ENCODE results near the gene GATB.
"Not testable (repeated sequence)": the region's sequence is repeated elsewhere in the genome, so short reads cannot be mapped to it uniquely, and the experiment has no call there.

Gene GATB

DNA sequence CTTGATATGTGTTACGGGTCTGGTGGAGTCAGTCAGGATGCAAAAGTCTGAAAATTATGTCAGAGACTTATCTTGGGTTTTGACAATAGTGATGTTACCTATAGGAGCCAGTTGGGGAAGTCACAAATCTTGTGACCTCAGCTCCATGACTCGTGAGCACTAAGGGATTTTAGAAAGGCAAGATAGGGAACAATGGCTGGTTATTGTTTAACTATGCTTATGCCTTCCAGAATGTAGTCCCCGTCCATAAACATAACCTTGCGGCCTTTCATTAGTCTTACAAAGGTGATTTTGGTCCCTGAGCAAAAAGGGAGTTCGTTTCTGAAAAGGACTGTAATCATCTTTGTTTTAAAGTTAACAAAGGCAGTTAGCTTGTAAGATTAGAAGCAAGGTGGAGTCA is 23.9 kb upstream of the GATB start:
- DNase-seq: no peak

DNA sequence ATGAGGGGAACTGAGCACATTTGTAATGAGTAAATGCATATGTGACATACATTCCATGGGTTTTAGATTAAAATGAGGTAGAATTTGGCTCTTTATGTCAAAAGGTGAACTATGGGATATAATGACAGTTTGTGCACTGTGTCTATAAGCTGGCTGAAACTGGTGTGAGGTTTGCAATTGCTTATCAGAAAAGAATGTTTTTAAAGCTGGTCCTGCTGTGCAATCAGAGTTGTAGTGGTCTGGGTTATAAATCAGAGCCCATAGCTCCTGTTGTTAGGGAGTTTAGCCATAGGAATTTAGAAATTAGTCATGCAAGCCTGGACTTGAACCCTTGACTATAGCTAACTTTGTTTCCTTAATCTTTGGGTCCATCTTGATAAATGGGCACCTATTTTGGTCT is 23.1 kb upstream of the GATB start:
- DNase-seq: no peak

- no peak for DNase-seq
These were observed 21.5 kb upstream of the GATB start for GRCh38 chr4:151782296-151782695.

GRCh38 chr4:151781026-151781425 is 20.2 kb upstream of the GATB start:
- DNase-seq: no peak

DNA sequence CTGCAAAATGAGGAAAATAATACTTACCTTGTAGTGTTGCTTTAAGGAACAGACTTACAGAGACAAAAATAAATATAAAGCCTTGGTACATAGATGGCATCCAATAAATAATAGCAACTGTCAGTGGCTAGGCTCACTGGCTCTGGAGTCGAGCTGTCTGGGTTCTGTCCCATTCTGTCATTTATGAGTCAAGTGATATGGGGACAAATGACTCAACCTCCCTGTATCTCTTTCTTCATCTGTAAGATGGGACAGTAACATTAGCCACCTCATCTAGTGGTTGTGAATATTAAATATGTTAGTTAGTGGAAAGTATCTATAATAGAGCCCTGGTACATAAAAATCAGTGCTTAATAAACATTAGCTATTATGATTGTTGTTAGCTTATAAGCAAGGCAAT is 16.7 kb upstream of the GATB start:
- no peak for DNase-seq

DNA sequence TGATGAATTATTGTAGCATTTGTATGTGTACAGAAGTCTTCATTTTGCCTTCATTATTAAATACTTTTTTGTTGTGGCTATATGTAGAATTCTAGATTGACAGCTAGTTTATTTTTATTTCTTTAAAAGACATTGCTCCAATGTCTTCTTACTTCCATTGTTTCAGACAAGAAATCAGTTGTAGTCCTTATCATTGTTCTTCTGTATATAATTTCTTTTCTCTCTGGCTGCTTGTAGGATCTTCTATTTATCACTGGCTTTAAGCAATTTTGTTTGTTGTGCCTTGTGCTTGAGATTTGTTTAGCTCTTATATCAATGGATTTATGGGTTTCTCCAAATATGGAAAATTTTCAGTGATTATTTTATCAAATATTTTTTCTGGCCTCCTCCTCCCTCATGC is 13.5 kb upstream of the GATB start:
- DNase-seq: no peak

- no peak for DNase-seq
These were observed 11.5 kb upstream of the GATB start for GRCh38 chr4:151772274-151772673.

DNA sequence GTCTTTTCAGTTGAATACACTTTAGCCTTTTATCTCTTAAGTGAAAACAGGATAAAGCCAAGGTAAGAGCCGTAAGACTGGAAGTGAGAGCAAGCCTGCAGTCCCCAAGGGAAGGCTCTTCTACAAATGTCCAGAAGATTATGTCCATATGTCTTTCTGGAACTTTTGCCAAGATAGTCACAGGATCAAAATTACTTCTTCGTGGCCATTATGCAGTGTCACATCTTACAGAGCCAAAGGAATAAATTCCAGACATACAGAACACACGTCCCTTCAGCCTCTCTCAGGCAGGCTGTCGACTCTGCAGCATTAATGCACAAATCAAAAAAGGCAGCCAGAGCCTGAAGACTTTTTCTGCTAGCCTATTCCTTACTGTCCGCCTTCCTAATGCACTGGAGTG is 10.9 kb upstream of the GATB start:
- no peak for DNase-seq

GRCh38 chr4:151770154-151770553 is 9.3 kb upstream of the GATB start:
- no peak for DNase-seq

- DNase-seq: no peak
These were observed 8.0 kb upstream of the GATB start for GRCh38 chr4:151768835-151769234.

DNA sequence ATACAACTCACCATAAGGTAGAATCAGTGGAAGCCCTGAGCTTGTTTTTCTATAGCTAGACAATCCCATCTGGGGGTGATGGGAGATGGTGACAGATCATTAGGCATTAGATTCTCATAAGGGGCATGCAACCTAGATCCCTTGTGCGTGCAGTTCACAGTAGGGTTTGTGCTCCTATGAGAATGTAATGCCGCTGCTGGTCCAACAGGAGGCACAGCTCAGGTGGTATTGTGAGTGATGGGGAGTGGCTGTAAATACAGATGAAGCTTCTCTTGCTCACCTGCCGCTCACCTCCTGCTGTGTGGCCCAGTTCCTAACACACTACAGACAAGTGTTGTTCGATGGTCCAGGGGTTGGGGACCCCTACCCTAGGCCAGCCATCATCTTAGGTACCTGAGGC is 5.9 kb upstream of the GATB start:
- DNase-seq: no peak

- DNase-seq: no peak
These were observed 805 bp downstream of the GATB start for GRCh38 chr4:151760002-151760401.

DNA sequence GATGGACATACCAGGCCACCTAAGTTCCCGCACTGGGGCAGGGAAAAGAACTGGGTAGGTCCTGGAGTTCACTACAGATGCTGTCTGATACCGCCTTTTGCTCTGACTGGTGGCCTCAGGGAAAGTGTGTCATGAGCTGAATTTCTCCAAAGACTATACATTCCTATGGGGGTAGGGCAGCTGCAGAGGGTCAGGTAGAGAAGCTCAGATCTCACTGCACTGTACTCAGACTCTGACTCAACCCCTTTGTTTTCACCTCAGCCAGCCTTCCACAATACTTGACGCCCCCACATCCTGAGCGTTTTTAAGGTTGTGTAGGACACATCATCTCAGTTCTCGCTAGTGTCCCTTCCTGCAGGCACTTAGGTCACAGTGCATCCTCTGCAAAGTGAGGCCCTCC is 7.8 kb downstream of the GATB start:
- DNase-seq: no peak

GRCh38 chr4:151750156-151750555 is 10.7 kb downstream of the GATB start:
- DNase-seq: no peak

- DNase-seq: no peak
These were observed 15.2 kb downstream of the GATB start for GRCh38 chr4:151745481-151746231.

DNA sequence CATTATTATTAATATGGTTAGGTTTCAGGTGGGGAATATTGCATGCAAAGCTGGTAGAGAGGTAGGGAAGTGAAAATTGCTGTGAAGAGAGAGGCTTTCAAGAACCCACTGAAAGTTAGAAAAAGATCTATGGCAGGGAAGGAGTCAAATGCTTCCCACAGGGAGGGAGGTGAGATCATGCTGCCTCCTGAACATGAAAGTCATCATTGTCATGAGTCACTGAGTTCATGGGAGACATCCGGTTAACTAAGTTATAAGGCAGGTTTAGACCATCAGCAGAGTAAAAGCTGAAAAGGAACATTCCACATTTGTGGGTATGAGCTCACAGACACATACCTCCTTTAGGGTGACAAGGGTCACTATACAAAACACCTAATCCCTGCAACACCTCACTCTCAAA is 16.2 kb downstream of the GATB start:
- no peak for DNase-seq

DNA sequence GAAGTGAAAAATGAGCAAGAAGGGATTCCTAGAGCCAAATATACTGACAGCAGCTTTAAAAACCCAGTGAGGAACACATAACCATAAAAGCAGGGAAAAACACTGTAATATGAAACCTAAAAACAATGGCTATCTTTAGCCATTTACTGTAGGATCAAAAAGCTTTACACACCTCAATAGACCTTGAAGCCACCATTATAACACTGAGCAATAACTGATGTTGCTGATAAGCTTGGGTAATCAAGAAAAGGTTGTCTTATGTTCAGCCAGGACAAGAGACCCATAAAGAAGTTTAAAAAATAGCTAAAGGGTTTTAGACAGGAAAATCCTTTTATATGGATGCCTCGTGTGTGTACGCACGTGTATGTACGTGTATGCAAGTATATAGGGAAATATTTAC is 16.9 kb downstream of the GATB start:
- no peak for DNase-seq

GRCh38 chr4:151743128-151743854 is 17.5 kb downstream of the GATB start:
- DNase-seq: no peak

- DNase-seq: no peak
These were observed 21.9 kb downstream of the GATB start for GRCh38 chr4:151738720-151739517.

GRCh38 chr4:151736852-151737251 is 24.0 kb downstream of the GATB start:
- DNase-seq: not testable (repeated sequence)

GRCh38 chr4:151736361-151736760 is 24.4 kb downstream of the GATB start:
- no peak for DNase-seq

DNA sequence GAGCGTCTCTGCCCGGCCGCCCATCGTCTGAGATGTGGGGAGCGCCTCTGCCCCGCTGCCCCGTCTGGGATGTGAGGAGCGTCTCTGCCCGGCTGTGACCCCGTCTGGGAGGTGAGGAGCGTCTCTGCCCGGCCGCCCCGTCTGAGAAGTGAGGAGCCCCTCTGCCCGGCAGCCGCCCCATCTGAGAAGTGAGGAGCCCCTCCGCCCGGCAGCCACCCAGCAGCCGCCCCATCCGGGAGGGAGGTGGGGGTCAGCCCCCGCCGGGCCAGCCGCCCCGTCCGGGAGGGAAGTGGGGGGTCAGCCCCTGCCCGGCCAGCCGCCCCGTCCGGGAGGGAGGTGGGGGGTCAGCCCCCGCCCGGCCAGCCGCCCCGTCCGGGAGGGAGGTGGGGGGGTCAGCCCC is 29.1 kb downstream of the GATB start:
- DNase-seq: not testable (repeated sequence)

DNA sequence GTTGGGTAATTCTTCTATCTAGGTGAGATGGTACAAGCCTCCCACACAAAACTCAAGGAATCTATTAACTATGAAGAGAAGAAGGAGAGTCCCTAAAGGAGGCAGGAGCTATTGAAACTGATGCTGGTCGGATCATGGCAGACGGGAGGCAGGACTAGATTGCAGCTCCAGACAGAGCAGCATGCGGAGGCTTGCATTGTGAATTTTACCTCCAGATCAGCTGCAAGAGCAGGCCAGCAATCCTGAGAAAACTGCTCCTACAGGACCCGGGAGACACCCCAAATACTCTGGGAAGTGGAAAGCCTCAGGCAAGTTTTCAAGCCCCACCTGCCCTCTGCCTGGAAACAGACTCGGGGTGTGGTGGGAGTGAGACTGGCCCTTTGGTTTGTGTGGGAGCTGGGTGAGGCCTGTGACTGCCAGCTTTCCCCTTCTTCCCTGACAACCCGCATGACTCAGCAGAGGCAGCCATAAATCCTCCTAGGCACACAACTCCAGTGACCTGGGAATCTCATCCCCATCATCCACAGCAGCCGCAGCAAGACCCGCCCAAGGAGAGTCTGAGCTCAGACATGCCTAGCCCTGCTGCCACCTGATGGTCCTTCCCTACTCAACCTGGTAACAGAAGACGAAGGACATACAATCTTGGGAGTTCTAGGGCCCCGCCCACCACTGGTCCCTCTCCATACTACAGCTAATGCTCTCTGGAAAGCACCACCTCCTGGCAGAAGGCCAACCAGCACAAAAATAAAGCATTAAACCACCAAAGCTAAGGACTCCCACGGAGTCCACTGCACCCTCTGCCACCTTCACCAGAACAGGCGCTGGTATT is 30.9 kb downstream of the GATB start:
- no peak for DNase-seq

All from stimulated activated CD4-positive, alpha-beta T cell treated with anti-CD3 and anti-CD28 coated beads, Interleukin-12 subunit alpha, Interleukin-12 subunit beta, amount 100 ng/mL, for 4 hours (primary cell).